Measurements from ENCODE around the gene MRPL51.

The MRPL51 gene

DNA sequence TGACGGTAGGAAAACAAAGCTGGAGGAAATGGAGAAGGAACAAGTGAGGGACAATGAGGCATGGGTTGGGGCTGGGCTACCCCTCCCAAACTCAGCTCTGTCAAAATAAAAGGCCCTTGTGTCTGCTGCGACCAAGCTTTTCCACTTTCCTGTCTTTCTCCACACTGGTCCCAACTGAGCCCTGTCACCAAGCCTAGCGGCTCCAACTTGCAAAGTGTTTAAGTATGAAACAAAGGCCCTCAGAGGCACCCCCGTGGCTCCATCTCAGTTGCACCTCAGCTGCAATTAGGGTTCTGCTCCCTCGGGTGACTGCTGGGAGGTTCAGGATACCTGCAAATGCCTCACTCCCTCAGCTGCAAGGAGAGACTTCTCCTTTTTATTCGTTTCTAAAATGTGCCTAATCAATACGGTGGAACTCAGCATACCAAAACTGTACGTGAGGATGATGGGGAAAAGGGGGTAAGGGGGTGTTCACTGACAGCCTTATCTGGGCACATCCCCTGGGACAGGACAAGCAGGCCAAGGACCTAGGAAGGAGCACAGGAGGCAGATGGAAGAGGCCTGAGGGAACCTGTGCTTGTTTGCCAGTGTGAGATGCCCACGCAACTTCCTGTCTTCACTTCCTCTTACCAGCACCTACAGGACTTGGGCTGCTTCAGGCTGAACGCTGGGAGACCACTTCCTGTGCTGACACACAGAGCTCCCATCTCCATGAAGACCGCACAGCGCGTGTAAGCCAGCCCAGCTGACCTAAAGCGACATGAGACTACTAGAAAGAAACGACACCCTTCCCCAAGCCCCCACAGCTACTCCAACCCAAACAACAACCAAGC lies 31.4 kb downstream of the MRPL51 start:
- no peak for DNase-seq (ENCODE audit: low spot score)

- DNase-seq (ENCODE audit: low spot score), result no peak
These were observed 32.2 kb downstream of the MRPL51 start for GRCh38 chr12:6460751-6461371.

GRCh38 chr12:6459004-6459337 lies 34.1 kb downstream of the MRPL51 start:
- no peak for DNase-seq (ENCODE audit: low spot score)

DNA sequence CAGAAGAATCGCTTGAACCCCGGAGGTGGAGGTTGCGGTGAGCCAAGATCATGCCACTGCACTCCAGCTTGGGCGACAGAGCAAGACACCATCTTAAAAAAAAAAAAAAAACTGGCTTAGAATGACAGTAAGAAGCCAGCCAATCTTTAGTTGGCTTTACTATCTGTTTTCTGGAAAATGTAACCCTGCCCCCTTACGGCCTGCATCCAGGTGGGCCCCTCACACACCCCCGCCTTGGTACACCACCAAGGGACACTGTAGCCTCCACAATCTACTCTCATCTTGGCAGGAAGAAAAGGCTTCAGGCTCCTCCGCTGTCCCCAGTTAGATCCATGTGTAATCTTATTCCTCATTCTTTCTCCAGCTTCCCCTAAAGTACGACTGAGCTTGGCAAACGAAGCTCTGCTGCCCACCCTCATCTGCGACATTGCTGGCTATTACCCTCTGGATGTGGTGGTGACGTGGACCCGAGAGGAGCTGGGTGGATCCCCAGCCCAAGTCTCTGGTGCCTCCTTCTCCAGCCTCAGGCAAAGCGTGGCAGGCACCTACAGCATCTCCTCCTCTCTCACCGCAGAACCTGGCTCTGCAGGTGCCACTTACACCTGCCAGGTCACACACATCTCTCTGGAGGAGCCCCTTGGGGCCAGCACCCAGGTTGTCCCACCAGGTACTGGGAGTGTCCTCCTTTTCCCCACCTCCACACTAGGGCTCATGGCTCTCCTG lies 34.6 kb downstream of the MRPL51 start:
- no peak for DNase-seq (ENCODE audit: low spot score)

DNA sequence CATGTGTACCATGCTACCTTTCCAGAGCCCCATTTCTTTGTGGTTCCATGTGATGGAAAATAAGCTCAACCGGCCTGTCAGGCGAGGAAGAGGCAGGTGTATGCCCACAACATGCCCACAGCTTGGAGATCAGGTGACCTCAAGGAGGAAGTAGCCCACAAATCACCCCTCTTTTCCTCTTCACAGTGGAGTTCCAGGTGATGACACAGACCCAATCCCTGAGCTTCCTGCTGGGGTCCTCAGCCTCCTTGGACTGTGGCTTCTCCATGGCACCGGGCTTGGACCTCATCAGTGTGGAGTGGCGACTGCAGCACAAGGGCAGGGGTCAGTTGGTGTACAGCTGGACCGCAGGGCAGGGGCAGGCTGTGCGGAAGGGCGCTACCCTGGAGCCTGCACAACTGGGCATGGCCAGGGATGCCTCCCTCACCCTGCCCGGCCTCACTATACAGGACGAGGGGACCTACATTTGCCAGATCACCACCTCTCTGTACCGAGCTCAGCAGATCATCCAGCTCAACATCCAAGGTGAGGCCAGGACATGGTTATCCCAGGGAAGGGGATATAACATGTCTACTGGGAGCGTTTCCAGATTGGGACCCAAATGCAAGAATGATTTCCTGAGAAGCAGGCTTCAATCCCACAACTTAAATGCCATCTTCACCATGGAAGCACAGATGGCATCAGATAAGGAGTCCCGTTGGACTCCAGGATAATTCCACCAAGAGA lies 35.7 kb downstream of the MRPL51 start:
- DNase-seq (ENCODE audit: low spot score), result no peak

- no peak for DNase-seq (ENCODE audit: low spot score)
These were observed 40.0 kb downstream of the MRPL51 start for GRCh38 chr12:6452944-6453630.

- no peak for DNase-seq (ENCODE audit: low spot score)
These were observed 40.7 kb downstream of the MRPL51 start for GRCh38 chr12:6452245-6452943.

GRCh38 chr12:6451348-6452244 lies 41.5 kb downstream of the MRPL51 start, which contains the start of gene TAPBPL:
TAPBPL (plus strand) TSS chr12:6452042; CDS start chr12:6452249, 207 bp downstream.
- peak; percentile 69 for DNase-seq (ENCODE audit: low spot score)

DNA sequence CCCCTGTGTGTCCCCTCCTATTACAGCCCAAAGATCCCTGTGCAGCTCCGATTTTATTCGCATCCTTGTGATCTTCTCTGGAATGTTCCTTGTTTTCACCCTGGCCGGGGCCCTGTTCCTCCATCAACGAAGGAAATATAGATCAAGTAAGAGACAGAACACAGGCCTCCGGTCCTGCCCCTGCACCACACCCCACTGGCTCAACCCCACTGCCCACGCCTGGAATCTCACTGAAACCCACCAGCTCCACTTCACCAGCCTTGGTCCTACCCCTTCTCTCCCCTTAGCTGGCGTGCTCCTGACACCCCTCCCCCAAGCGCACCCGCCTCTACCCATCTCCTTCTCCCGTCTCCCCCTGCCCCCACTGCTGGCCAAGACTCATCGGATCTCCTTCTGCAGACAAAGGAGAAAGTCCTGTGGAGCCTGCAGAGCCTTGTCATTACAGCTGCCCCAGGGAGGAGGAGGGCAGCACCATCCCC lies 42.2 kb downstream of the MRPL51 start:
- no peak for DNase-seq (ENCODE audit: low spot score)

- no peak for DNase-seq (ENCODE audit: low spot score)
These were observed 42.8 kb downstream of the MRPL51 start for GRCh38 chr12:6450091-6450868.

- no peak for DNase-seq (ENCODE audit: low spot score)
These were observed 48.1 kb downstream of the MRPL51 start, which contains the start of gene CD27 for GRCh38 chr12:6444704-6445688. CD27 (plus strand) TSS chr12:6444955; CDS start chr12:6445096, 141 bp downstream.

DNA sequence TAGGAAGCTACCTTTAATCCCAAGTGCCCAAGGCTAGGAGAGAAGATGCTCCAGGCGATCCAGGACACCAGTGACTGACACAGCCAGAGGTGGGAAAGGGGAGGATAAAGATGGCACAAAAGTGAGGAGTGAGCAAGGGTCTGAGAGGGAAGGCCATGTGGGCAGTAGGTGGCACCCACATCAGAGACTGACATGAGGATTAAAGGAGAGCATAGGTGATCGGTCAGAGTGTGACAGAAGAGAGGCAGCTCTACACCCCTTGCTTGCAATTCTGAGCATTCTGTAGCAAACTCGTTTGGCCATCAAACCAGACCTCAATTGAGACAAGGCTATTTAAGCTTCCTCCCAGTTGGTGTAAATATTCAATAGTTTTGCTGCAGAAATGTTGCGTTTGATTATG lies 49.0 kb downstream of the MRPL51 start:
- no peak for DNase-seq (ENCODE audit: low spot score)

GRCh38 chr12:6443361-6443983 lies 49.6 kb downstream of the MRPL51 start:
- no peak for DNase-seq (ENCODE audit: low spot score)

GRCh38 chr12:6442836-6443235 lies 50.2 kb downstream of the MRPL51 start:
- DNase-seq (ENCODE audit: low spot score), result no peak

Data from iPS-NIHi11 (cell line).